ENCODE measurements around the gene C10orf71.

The C10orf71 gene

DNA sequence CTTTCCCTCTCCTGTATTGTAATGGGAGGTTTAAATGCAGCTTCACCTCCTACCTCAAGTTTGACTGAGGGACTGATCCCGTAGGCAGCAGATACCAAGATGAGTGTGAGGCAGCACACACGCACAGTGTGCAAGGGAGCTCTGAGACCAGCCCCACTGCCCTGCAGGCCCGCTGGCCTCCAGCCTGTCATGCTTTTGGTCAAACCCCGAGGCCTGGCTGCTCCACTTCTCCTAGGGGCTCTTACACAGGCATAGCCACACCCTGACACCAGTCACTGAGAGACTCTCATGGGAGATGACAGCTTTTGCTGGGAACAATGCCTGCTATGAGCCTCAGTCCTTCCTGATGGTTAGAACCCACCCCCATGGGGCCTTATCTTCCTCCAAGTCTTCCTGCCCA, 69.3 kb downstream of the C10orf71 start:
- ChIA-PET POLR2A (no interaction called here), CTCF (no interaction called here)
- H3K27ac ChIP-seq (ENCODE audit: extremely low read depth, low read depth, low read length), result no peak overlapping the region
- H3K9me3 ChIP-seq (ENCODE audit: control insufficient read depth, insufficient read depth, low read depth, low read length), result no peaks in the 10 kb centered on the region
- H3K36me3 ChIP-seq (ENCODE audit: control insufficient read depth in 2 of 2, insufficient read depth in 1 of 2, low read length in 2 of 2), result no peaks in the 10 kb centered on the region
- no peak for TF ChIP-seq KLF8 (tag by site-specific recombination; IDR thresholded peaks at IDR 0.05)
- TF ChIP-seq MZF1 (tag by site-specific recombination; IDR thresholded peaks at IDR 0.05; ENCODE audit: borderline replicate concordance), result no peak
- TF ChIP-seq, protein P1, sequence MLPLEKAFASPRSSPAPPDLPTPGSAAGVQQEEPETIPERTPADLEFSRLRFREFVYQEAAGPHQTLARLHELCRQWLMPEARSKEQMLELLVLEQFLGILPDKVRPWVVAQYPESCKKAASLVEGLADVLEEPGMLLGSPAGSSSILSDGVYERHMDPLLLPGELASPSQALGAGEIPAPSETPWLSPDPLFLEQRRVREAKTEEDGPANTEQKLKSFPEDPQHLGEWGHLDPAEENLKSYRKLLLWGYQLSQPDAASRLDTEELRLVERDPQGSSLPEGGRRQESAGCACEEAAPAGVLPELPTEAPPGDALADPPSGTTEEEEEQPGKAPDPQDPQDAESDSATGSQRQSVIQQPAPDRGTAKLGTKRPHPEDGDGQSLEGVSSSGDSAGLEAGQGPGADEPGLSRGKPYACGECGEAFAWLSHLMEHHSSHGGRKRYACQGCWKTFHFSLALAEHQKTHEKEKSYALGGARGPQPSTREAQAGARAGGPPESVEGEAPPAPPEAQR (tag by site-specific recombination; IDR thresholded peaks at IDR 0.05), result no peak
- no peak for TF ChIP-seq ZNF140 (tag by site-specific recombination; IDR thresholded peaks at IDR 0.05)
- TF ChIP-seq ZNF558 (tag by site-specific recombination; IDR thresholded peaks at IDR 0.05), result no peak
- TF ChIP-seq OVOL3 (tag by site-specific recombination; IDR thresholded peaks at IDR 0.05), result no peak
- TF ChIP-seq ZBTB21 (tag by site-specific recombination; IDR thresholded peaks at IDR 0.05), result no peak
- TF ChIP-seq BCL6B (tag by site-specific recombination; IDR thresholded peaks at IDR 0.05), result no peak
- TF ChIP-seq, protein P2, sequence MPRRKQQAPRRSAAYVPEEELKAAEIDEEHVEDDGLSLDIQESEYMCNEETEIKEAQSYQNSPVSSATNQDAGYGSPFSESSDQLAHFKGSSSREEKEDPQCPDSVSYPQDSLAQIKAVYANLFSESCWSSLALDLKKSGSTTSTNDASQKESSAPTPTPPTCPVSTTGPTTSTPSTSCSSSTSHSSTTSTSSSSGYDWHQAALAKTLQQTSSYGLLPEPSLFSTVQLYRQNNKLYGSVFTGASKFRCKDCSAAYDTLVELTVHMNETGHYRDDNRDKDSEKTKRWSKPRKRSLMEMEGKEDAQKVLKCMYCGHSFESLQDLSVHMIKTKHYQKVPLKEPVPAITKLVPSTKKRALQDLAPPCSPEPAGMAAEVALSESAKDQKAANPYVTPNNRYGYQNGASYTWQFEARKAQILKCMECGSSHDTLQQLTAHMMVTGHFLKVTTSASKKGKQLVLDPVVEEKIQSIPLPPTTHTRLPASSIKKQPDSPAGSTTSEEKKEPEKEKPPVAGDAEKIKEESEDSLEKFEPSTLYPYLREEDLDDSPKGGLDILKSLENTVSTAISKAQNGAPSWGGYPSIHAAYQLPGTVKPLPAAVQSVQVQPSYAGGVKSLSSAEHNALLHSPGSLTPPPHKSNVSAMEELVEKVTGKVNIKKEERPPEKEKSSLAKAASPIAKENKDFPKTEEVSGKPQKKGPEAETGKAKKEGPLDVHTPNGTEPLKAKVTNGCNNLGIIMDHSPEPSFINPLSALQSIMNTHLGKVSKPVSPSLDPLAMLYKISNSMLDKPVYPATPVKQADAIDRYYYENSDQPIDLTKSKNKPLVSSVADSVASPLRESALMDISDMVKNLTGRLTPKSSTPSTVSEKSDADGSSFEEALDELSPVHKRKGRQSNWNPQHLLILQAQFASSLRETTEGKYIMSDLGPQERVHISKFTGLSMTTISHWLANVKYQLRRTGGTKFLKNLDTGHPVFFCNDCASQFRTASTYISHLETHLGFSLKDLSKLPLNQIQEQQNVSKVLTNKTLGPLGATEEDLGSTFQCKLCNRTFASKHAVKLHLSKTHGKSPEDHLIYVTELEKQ (tag by site-specific recombination; IDR thresholded peaks at IDR 0.05; ENCODE audit: borderline replicate concordance), result no peak
- TF ChIP-seq ZNF274 (IDR thresholded peaks at IDR 0.05; ENCODE audit: low read length), result no peak
- no peak for TF ChIP-seq ZNF274 (tag by site-specific recombination; IDR thresholded peaks at IDR 0.05; ENCODE audit: borderline replicate concordance)
- TF ChIP-seq, protein P3, sequence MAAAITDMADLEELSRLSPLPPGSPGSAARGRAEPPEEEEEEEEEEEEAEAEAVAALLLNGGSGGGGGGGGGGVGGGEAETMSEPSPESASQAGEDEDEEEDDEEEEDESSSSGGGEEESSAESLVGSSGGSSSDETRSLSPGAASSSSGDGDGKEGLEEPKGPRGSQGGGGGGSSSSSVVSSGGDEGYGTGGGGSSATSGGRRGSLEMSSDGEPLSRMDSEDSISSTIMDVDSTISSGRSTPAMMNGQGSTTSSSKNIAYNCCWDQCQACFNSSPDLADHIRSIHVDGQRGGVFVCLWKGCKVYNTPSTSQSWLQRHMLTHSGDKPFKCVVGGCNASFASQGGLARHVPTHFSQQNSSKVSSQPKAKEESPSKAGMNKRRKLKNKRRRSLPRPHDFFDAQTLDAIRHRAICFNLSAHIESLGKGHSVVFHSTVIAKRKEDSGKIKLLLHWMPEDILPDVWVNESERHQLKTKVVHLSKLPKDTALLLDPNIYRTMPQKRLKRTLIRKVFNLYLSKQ (tag by site-specific recombination; IDR thresholded peaks at IDR 0.05; ENCODE audit: borderline replicate concordance), result no peak
- no peak for TF ChIP-seq KLF1 (tag by site-specific recombination; IDR thresholded peaks at IDR 0.05)
- no peak for TF ChIP-seq ZNF548 (tag by site-specific recombination; IDR thresholded peaks at IDR 0.05)
- no peak for TF ChIP-seq ZNF335 (tag by site-specific recombination; conservative IDR thresholded peaks at IDR 0.05)
- TF ChIP-seq, protein P4, sequence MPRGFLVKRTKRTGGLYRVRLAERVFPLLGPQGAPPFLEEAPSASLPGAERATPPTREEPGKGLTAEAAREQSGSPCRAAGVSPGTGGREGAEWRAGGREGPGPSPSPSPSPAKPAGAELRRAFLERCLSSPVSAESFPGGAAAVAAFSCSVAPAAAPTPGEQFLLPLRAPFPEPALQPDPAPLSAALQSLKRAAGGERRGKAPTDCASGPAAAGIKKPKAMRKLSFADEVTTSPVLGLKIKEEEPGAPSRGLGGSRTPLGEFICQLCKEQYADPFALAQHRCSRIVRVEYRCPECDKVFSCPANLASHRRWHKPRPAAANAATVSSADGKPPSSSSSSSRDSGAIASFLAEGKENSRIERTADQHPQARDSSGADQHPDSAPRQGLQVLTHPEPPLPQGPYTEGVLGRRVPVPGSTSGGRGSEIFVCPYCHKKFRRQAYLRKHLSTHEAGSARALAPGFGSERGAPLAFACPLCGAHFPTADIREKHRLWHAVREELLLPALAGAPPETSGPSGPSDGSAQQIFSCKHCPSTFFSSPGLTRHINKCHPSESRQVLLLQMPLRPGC (tag by site-specific recombination; IDR thresholded peaks at IDR 0.05), result no peak
- TF ChIP-seq YY1 (tag by site-specific recombination; IDR thresholded peaks at IDR 0.05), result no peak
- no peak for TF ChIP-seq ZNF426 (tag by site-specific recombination; IDR thresholded peaks at IDR 0.05)
- TF ChIP-seq ZNF785 (tag by site-specific recombination; IDR thresholded peaks at IDR 0.05), result no peak
- H3K4me3 ChIP-seq (ENCODE audit: low read depth, low read length), result no peak overlapping the region
- no peaks in the 10 kb centered on the region for H3K4me1 ChIP-seq (ENCODE audit: control insufficient read depth, insufficient read depth, low read length)
